Measurements from ENCODE around the gene SAXO2.
"Not testable (repeated sequence)": the region's sequence is repeated elsewhere in the genome, so short reads cannot be mapped to it uniquely, and the experiment has no call there.

The SAXO2 gene

DNA sequence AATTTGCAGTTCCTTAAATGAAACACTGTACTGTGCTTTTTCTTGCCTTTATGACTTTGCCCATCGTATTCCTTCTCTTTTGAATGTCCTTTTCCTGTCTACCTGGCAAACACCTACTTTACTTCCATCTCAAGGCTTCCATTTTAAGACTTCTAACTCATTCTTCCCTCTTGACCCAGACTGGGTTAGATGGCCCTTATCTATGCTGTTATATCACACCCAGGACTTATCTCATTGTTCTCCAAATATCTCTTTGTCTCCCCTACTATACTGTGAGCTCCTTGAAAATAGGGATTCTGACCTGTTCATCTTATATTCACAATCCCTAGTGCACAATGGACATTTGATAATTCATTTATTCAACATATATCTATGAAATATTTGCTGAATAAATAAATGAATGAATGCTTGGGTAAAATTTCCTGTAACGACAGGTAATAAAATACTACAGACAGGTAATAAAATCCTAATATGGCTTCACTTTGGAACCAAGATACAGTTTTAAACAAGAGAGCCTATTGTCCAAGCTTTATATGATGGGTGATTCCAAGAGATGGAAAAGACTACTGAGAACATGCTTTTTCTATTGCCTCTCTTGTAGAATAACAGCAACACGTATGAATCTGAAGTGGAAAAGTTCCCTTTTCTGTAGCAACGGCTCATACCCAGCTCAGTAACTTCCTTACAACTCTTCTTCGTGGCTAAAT, 22.8 kb upstream of the SAXO2 start:
- TF ChIP-seq, protein P1, sequence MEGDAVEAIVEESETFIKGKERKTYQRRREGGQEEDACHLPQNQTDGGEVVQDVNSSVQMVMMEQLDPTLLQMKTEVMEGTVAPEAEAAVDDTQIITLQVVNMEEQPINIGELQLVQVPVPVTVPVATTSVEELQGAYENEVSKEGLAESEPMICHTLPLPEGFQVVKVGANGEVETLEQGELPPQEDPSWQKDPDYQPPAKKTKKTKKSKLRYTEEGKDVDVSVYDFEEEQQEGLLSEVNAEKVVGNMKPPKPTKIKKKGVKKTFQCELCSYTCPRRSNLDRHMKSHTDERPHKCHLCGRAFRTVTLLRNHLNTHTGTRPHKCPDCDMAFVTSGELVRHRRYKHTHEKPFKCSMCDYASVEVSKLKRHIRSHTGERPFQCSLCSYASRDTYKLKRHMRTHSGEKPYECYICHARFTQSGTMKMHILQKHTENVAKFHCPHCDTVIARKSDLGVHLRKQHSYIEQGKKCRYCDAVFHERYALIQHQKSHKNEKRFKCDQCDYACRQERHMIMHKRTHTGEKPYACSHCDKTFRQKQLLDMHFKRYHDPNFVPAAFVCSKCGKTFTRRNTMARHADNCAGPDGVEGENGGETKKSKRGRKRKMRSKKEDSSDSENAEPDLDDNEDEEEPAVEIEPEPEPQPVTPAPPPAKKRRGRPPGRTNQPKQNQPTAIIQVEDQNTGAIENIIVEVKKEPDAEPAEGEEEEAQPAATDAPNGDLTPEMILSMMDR (IDR thresholded peaks at IDR 0.05; ENCODE audit: control insufficient read depth, extremely low read depth, insufficient read depth), result no peak
- peak; percentile 68 for DNase-seq (ENCODE audit: low read depth)
- H3K4me3 ChIP-seq (ENCODE audit: low read depth, low read length), result no peak overlapping the region

DNA sequence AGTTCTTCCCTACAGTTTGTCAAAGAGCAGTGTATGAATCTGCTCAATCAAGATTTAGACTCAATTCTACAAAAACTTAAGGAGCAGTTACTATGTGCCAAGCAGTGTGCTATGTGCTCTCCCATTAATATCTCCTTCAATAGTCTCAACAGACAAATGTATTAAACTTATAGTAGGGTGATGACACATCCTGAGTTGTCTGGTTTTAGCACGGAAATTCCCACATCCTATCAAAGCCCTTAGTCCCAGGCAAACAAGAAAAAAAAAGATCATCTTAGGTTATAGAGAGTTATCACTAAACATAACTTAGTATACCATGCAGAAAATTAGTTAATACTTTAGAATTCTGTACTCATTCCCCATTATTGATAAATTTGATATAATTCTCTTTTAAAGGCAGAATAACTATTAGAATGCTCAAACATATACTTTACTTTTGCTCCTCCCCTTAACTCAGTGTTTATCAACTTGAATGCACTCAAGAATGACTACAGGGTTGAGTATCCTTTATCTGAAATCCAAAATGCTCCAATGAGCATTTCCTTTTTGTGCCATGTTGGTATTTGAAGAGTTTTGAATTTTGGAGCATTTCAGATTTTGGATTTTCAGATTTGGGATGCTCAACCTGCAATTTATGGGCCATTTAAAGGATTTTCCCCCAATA, 20.6 kb upstream of the SAXO2 start:
- H3K4me3 ChIP-seq (ENCODE audit: low read depth, low read length); DNase-seq (ENCODE audit: low read depth): not testable (repeated sequence)

DNA sequence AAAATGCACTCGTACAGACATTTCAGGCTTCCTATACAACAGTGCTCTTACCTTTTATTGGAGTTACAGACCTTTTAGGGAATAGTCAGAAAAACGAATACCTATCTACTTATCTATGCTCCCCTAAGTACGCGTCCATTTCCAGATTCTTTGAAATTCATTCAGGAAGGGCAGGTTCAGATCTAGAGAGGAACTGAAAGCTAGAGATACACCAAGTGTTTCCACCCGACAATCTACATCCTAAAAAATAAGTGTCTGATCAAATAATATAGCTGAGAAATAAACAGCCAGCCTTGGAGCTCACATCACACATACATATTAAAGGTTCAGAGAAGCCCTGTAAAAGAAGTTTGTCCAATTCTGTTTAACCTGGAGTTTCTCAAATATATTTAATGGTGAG, 19.0 kb upstream of the SAXO2 start:
- not testable (repeated sequence) for DNase-seq (ENCODE audit: low read depth)

DNA sequence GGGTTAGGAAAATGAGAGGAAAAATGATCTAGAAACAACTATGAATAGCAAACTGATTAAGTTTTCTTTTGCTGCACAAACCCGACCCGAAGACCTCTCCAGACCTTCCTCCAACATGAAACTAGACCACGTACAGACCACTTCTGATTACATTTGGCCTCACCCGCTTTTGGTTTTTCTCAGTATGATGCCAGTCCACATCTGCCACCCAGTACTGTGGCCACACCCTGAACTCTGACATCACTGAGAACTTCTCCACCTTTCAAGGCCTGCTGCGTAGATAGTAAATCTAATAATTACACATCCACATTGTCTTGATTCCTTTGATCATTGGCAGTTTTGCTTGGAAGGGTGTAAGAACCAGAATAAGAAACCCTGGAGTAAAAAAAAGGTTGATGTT, 16.7 kb upstream of the SAXO2 start:
- not testable (repeated sequence) for DNase-seq (ENCODE audit: low read depth); H3K4me3 ChIP-seq (ENCODE audit: low read depth, low read length)

More for the DNA sequence above, 19.0 kb upstream of the SAXO2 start:
- not testable (repeated sequence) for H3K4me3 ChIP-seq (ENCODE audit: low read depth, low read length)

DNA sequence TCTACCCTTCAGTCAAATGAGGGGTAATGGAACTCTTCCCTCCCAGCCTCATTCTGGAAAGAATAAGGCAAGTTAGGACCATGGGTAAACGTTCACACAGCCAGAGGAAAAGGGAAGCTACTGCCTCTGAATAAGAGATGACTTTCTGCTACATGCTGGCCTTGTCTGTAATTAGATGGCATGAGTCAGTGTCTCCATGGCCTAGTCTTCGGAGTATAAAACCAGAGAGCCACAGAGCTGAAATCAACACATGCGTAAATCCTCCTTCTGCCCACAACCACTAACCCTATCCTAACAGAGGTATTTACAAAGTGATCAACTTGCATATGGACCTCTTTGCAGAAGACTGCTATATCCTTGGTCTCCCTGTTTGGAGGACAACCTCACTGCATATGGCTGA, 14.4 kb upstream of the SAXO2 start:
- DNase-seq (ENCODE audit: low read depth), result not testable (repeated sequence)

DNA sequence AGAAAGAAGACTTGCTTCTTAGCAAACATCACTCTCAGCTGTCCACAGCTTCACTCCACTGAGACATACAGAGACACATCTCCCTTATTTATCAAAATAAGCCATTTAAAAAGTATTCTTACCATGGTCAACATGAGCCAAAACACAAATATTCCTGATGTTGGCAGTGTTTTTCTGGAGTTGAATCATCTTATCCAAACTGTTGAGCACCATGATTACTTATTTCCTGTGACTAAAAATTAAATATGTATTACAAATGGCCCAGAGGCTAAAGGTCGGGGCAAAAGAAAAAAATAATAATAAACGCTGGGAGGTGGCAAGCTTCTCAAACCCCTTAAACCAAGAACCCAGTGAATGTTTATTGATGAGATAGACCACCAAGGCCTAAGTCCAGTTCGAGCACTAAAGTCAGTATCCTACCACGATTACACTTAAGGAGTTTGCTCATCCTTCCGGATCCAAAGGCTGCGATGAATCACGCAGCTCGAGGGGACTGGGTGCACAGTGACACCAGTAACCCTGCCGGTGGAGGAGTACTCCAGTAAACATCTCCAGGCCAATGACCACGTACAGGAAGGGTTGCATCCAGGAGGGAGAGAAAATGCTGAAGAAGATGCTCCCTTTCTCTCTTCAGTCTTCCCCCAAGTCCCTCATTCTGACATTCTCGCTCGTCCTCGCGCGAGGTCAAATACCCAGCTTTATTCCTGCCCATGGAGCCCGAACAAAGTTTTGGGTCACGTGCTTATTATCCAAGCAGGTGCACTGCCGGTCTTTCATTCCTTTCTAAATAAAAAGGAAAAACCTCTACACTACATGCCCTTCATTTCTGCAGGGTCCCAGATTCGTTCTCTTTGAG, 824 bp upstream of the SAXO2 start:
- DNase-seq (ENCODE audit: low read depth), result not testable (repeated sequence)
- peak overlapping the region; percentile 81 for H3K4me3 ChIP-seq (ENCODE audit: low read depth, low read length)

More for the DNA sequence above, 14.4 kb upstream of the SAXO2 start:
- not testable (repeated sequence) for H3K4me3 ChIP-seq (ENCODE audit: low read depth, low read length)

DNA sequence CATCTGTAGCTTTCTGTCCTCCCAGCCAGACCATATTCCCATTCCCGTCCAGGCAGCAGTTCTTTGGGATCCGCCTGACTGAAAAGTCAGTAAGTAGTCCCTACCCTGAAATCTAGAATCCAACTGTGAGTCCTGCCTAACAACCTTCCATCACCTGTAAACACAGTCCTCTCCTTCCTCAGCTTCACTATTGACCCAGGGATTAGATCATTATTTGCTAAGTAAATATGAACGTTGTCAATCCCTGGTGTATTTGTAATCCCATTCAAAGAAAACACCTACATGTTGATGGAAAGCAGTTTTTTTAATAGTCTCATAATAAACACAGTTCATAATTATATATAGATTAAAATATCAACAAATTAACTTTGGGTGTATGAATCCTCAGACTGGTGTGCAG, 732 bp downstream of the SAXO2 start:
- TF ChIP-seq, protein P1 (IDR thresholded peaks at IDR 0.05; ENCODE audit: control insufficient read depth, extremely low read depth, insufficient read depth), result no peak
- DNase-seq (ENCODE audit: low read depth), result peak; percentile 87
- peak overlapping the region; percentile 81 for H3K4me3 ChIP-seq (ENCODE audit: low read depth, low read length)

DNA sequence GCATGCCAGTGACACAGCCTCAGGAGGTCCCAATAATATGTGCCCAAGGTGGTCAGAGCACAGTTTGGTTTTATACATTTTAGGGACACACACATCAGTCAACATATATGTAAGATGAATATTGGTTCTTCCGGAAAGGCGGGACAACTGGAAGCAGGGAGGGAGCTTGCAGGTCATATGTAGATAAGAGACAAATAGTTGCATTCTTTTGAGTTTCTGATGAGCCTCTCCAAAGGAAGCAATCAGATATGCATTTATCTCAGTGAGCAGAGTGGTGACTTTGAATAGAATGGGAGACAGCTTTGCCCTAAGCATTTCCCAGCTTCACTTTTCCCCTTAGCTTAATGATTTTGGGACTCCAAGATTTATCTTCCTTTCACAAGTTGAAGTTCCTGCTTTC, 4.5 kb downstream of the SAXO2 start:
- not testable (repeated sequence) for H3K4me3 ChIP-seq (ENCODE audit: low read depth, low read length); DNase-seq (ENCODE audit: low read depth)

DNA sequence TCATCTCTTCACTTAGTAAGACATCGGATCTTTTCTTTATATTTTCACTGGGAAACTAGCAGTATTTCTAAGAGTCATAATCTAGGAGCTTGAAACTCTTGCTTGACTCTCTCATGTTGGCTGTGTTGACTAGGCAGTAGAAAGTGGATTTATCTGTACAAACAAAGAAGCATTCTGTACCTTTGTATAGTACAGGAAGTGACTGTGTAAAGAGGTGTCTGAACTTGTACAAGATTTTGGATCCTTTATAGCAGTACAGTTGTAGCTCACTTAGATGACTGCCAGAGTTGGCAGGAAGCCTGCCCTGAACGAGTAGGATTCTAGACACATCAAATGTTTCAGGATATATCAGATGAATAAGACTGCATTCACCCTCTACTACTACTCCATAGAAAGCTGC, 5.8 kb downstream of the SAXO2 start:
- not testable (repeated sequence) for DNase-seq (ENCODE audit: low read depth); H3K4me3 ChIP-seq (ENCODE audit: low read depth, low read length)

DNA sequence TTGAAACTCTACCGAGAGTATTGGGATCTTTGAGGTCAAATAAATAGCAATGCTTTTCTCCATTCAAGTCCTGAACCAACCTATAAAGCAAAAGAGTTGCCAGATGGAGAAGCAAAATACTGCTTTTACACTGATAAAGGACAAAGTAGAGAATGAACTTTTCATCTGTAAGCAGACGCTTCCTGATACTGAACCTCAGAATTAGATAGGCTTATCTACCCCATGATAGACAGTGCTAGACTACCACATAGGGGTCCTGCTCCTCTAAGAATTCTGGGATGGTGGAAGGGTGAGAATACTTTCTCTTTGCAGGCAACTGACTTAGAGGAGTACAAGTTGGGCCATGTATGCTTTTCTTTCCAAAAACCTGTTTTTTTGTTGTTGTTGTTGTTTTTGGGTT, 9.5 kb downstream of the SAXO2 start:
- no peak for DNase-seq (ENCODE audit: low read depth)
- no peak overlapping the region for H3K4me3 ChIP-seq (ENCODE audit: low read depth, low read length)
- TF ChIP-seq, protein P1 (IDR thresholded peaks at IDR 0.05; ENCODE audit: control insufficient read depth, extremely low read depth, insufficient read depth), result no peak
